PC-9 (cell line): Measurements from ENCODE around the gene HS3ST2.

Experiments
- CTCF ChIP-seq: fragments of 200-600 bp; sonication (generic); conservative IDR thresholded peaks from 2 replicates; pipeline ENCODE4 v1.6.1; 2017; ENCODE audit warnings: mixed run types, antibody characterized with exemption, mild to moderate bottlenecking, moderate library complexity
- EZH2 ChIP-seq: fragments of 200-600 bp; sonication (generic); IDR thresholded peaks from 2 replicates; pipeline ENCODE4 v1.8.0; 2017; ENCODE audit warnings: antibody characterized with exemption, low read depth

DNA sequence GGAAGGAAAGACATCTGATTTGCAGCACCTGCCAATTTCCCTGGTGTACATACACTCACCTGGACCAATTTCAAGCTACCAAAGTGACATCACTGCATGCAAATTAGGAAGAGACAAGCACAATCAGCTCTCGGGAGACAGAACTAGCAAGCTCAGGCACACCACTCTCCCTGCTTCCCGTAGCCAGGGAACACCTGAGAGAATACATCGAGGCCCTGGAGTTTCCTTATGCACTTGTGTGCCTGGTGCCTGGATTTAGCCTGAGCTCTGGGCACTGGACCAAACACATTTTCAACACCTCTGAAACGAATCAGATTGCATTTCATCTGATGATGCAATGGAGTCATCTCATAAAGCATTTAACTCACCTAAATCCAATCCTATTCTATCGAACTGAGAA lies 110.5 kb downstream of the HS3ST2 start:
- TF ChIP-seq EZH2: no peak
- no peak for TF ChIP-seq CTCF
